OCI-LY7 (cell line): Measurements from ENCODE around the gene TRIM46. TPM values are rescaled to one million over a fixed set of nuclear protein-coding genes. Genes with fewer than 3 reads are reported as not detected.

Source experiments
- BruUV-seq: library from RNA; stranded (reverse); fragments of 400-500 nt; replicated peaks from 2 replicates; lab custom pipeline; 2021; lab: Mats Ljungman, UMichigan
- CTCF ChIA-PET: fragments of 300-600 bp; sonication (Branson Sonifier 250); formaldehyde crosslinking; loops from one replicate; lab custom pipeline; 2022; ENCODE audit warnings: antibody characterized with exemption; ENCODE audit not compliant: unreplicated experiment; lab: Charles Lee
- POLR2A ChIA-PET: fragments of 300-600 bp; sonication (Branson Sonifier 250); formaldehyde crosslinking; loops from one replicate; lab custom pipeline; 2022; ENCODE audit warnings: antibody characterized with exemption; lab: Charles Lee
- DNase-seq: peaks from one replicate; pipeline ENCODE4 v3.0.0-alpha.2; 2015; ENCODE audit warnings: low spot score
- H2AFZ ChIP-seq: fragments of 200-600 bp; sonication (generic), shearing (Covaris generic); 2 replicates; pipeline ENCODE4 v1.6.1; 2014; ENCODE audit warnings: mild to moderate bottlenecking, antibody characterized with exemption, low read length, moderate library complexity
- H3K27ac ChIP-seq: fragments of 200-600 bp; sonication (generic); 2 replicates; pipeline ENCODE4 v1.5.1; 2014; ENCODE audit warnings: mixed run types, low read depth, mild to moderate bottlenecking, moderate library complexity, low read length, inconsistent platforms; ENCODE audit not compliant: poor library complexity, severe bottlenecking
- H3K36me3 ChIP-seq: fragments of 200-600 bp; sonication (generic); 2 replicates; pipeline ENCODE4 v1.6.1; 2014; ENCODE audit warnings: mild to moderate bottlenecking, antibody characterized with exemption, low read length, moderate library complexity, mixed read lengths; ENCODE audit not compliant: insufficient read depth
- H3K4me1 ChIP-seq: fragments of 200-600 bp; sonication (generic); 2 replicates; pipeline ENCODE4 v1.5.1; 2014; ENCODE audit warnings: mild to moderate bottlenecking, low read length; ENCODE audit not compliant: insufficient read depth, poor library complexity, severe bottlenecking
- H3K4me2 ChIP-seq: fragments of 200-600 bp; sonication (generic); 2 replicates; pipeline ENCODE4 v1.6.1; 2014; ENCODE audit warnings: mild to moderate bottlenecking, low read length
- H3K4me3 ChIP-seq: fragments of 200-600 bp; sonication (generic); 2 replicates; pipeline ENCODE4 v1.5.1; 2014; ENCODE audit warnings: mild to moderate bottlenecking, low read depth, low read length; ENCODE audit not compliant: poor library complexity, severe bottlenecking
- H3K79me2 ChIP-seq: fragments of 200-600 bp; sonication (generic); 2 replicates; pipeline ENCODE4 v1.6.1; 2016; ENCODE audit warnings: low read depth, mild to moderate bottlenecking, low read length, moderate library complexity, mixed read lengths; ENCODE audit not compliant: insufficient read depth
- H3K9me2 ChIP-seq: fragments of 200-600 bp; sonication (generic); 2 replicates; pipeline ENCODE4 v1.6.1; 2016; ENCODE audit warnings: mild to moderate bottlenecking, low read length, mixed read lengths; ENCODE audit not compliant: insufficient read depth
- H3K9me3 ChIP-seq: fragments of 200-600 bp; sonication (generic); 2 replicates; pipeline ENCODE4 v1.6.1; 2014; ENCODE audit warnings: mild to moderate bottlenecking, mixed run types, low read length, mixed read lengths
- H4K20me1 ChIP-seq: fragments of 200-600 bp; sonication (generic); 2 replicates; pipeline ENCODE4 v1.6.1; 2014; ENCODE audit warnings: mild to moderate bottlenecking, antibody characterized with exemption, low read length, moderate library complexity, mixed read lengths; ENCODE audit not compliant: insufficient read depth
- EZH2phosphoT487 ChIP-seq: fragments of 200-600 bp; sonication (generic); IDR thresholded peaks from 2 replicates; pipeline ENCODE4 v1.6.1; 2018; ENCODE audit warnings: low read depth, borderline replicate concordance, mild to moderate bottlenecking, mixed run types, antibody characterized with exemption, low read length, moderate library complexity, mixed read lengths
- intact Hi-C: fragments of 100-400 bp; cut with micrococcal nuclease; formaldehyde crosslinking; loops from one replicate; pipeline ENCODE4 v1.10.0; 2022; ENCODE audit not compliant: unreplicated experiment
- total RNA-seq, 2 experiments: library from RNA; depleted of rRNA in 1 of 2; stranded (reverse); fragments of >200 nt in 1 of 2; shearing (Covaris generic) in 1 of 2; gene quantifications; 2 replicates each; pipeline ENCODE4 v1.2.3, GENCODE V29; 2014 to 2022
- TF ChIP-seq, protein P1 (sequence below): fragments of 200-600 bp; sonication (generic); conservative IDR thresholded peaks from 2 replicates; pipeline ENCODE4 v1.5.1; 2014; ENCODE audit warnings: mild to moderate bottlenecking, antibody characterized with exemption, low read length, moderate library complexity, mixed read lengths

The TRIM46 gene
- total RNA-seq, 2 experiments from 2014 or later = 3.1 to 4.5 TPM

DNA sequence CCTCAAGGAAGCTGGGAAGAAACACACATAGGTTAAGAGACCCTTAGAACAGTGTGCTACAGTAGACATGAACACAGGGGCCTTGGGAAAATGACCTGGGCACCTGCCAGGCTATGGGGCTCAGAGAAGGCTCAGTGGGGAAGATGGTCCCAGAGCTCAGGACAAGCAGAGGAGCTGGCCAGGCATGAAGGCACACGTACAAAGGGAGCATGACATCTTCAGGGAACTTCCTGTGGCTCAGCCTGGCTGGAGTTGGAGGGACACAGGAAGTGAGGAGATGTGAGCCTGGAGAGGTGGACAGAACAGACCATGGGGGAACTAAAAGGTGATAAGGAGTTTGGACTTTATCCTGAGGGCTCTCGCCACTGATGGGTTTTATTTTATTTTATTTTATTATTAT is 41.8 kb upstream of the TRIM46 start:
- Histone ChIP-seq H4K20me1 (no peaks in the 10 kb centered on the region), H3K36me3 (no peaks in the 10 kb centered on the region), H3K27ac (no peak overlapping the region), H3K9me3 (no peaks in the 10 kb centered on the region), H3K79me2 (no peaks in the 10 kb centered on the region; the same call in 1 of the 2 replicates), H2AFZ (no peak overlapping the region), H3K4me3 (no peak overlapping the region), H3K9me2 (no peaks in the 10 kb centered on the region), H3K4me1 (peaks cover 16% of the 10 kb centered on the region), H3K4me2 (no peak overlapping the region)
- intact Hi-C loops = no loop called here
- BruUV-seq = no TSS peak
- CTCF ChIA-PET = no interaction called here
- POLR2A ChIA-PET = no interaction called here
- TF ChIP-seq EZH2phosphoT487 = no peak
- TF ChIP-seq, protein P1, sequence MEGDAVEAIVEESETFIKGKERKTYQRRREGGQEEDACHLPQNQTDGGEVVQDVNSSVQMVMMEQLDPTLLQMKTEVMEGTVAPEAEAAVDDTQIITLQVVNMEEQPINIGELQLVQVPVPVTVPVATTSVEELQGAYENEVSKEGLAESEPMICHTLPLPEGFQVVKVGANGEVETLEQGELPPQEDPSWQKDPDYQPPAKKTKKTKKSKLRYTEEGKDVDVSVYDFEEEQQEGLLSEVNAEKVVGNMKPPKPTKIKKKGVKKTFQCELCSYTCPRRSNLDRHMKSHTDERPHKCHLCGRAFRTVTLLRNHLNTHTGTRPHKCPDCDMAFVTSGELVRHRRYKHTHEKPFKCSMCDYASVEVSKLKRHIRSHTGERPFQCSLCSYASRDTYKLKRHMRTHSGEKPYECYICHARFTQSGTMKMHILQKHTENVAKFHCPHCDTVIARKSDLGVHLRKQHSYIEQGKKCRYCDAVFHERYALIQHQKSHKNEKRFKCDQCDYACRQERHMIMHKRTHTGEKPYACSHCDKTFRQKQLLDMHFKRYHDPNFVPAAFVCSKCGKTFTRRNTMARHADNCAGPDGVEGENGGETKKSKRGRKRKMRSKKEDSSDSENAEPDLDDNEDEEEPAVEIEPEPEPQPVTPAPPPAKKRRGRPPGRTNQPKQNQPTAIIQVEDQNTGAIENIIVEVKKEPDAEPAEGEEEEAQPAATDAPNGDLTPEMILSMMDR = no peak
- DNase-seq = no peak

DNA sequence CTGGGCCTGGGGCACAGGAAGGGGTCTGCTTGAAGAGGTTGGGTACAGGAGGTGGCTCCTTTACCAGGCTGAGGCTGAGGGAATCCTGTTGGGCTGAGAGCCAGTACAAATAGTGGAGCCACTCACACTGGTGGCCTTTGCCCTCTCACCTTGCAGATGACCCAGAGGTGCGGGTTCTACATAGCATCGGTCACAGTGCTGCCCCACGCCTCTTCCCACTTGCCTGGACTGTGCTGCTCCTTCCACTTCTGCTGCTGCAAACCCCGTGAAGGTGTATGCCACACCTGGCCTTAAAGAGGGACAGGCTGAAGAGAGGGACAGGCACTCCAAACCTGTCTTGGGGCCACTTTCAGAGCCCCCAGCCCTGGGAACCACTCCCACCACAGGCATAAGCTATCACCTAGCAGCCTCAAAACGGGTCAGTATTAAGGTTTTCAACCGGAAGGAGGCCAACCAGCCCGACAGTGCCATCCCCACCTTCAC is 39.8 kb upstream of the TRIM46 start:
- H3K27ac ChIP-seq = no peak overlapping the region
- POLR2A ChIA-PET = interaction anchor here (0.6 to 1.4 kb wide), 2 partner anchors 17 to 25 kb away, joined by 3 read pairs; no protein-coding TSS in a partner anchor

DNA sequence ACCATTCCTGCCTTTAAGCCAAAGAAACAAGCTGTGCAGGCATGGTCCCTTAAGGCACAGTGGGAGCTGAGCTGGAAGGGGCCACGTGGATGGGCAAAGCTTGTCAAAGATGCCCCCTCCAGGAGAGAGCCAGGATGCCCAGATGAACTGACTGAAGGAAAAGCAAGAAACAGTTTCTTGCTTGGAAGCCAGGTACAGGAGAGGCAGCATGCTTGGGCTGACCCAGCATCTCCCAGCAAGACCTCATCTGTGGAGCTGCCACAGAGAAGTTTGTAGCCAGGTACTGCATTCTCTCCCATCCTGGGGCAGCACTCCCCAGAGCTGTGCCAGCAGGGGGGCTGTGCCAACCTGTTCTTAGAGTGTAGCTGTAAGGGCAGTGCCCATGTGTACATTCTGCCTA is 39.3 kb upstream of the TRIM46 start:
- Histone ChIP-seq H4K20me1 (no peaks in the 10 kb centered on the region), H3K27ac (no peak overlapping the region), H3K9me3 (no peaks in the 10 kb centered on the region), H3K9me2 (no peaks in the 10 kb centered on the region), H3K4me2 (peak overlapping the region; percentile 91), H3K4me3 (peak overlapping the region; percentile 81), H2AFZ (no peak overlapping the region), H3K79me2 (no peaks in the 10 kb centered on the region; the same call in 1 of the 2 replicates), H3K4me1 (peaks cover 25% of the 10 kb centered on the region), H3K36me3 (peaks cover 13% of the 10 kb centered on the region; the same call in 1 of the 2 replicates)
- TF ChIP-seq EZH2phosphoT487 = no peak
- TF ChIP-seq, protein P1 = no peak
- intact Hi-C loops = no loop called here
- DNase-seq = no peak
- CTCF ChIA-PET = no interaction called here
- no TSS peak for BruUV-seq
- POLR2A ChIA-PET = interaction anchor here (0.6 to 1.4 kb wide), 3 partner anchors 17 to 90 kb away, joined by 3 read pairs; no protein-coding TSS in a partner anchor

More for the DNA sequence above, 39.8 kb upstream of the TRIM46 start:
- no peak overlapping the region for H3K4me3 ChIP-seq
- peaks cover 12% of the 10 kb centered on the region; the same call in 1 of the 2 replicates for H3K36me3 ChIP-seq
- H2AFZ ChIP-seq = no peak overlapping the region
- no peaks in the 10 kb centered on the region for H3K9me2 ChIP-seq
- no peaks in the 10 kb centered on the region; the same call in 1 of the 2 replicates for H3K79me2 ChIP-seq
- H3K4me2 ChIP-seq = no peak overlapping the region
- CTCF ChIA-PET = no interaction called here
- TF ChIP-seq, protein P1 = no peak
- TF ChIP-seq EZH2phosphoT487 = no peak
- DNase-seq = no peak
- no peaks in the 10 kb centered on the region for H4K20me1 ChIP-seq
- peaks cover 23% of the 10 kb centered on the region for H3K4me1 ChIP-seq
- no TSS peak for BruUV-seq
- intact Hi-C loops = no loop called here
- H3K9me3 ChIP-seq = no peaks in the 10 kb centered on the region
